ENCODE measurements around the gene SLC38A10. TPM values are rescaled to one million over a fixed set of nuclear protein-coding genes. Genes with fewer than 3 reads are reported as not detected.

SLC38A10 gene
- total RNA-seq, 1 donor from 2014 or later, result 97.1 TPM

GRCh38 chr17:81278831-81279230, 16.3 kb downstream of the SLC38A10 start:
- DNase-seq (no peak), ATAC-seq (ENCODE audit: low read depth) (no peak)
- H3K27me3 Mint-ChIP-seq, result no peaks in the 10 kb centered on the region
- H3K9me3 Mint-ChIP-seq, result no peaks in the 10 kb centered on the region
- H3K36me3 Mint-ChIP-seq (ENCODE audit: low read depth), result peaks cover 63% of the 10 kb centered on the region
- no peaks in the 10 kb centered on the region for H3K4me1 Mint-ChIP-seq
- CTCF ChIA-PET, result no interaction called here
- no peak overlapping the region for H3K4me3 Mint-ChIP-seq
- POLR2A ChIA-PET, result interaction anchor here (0.5 kb wide), 1 partner anchor 189 kb away, joined by 3 read pairs; no protein-coding TSS in a partner anchor
- intact Hi-C loops (cut with micrococcal nuclease), result no loop called here
- TF ChIP-seq CTCF (IDR thresholded peaks at IDR 0.05), result no peak
- no peak overlapping the region for H3K27ac Mint-ChIP-seq

GRCh38 chr17:81277946-81278693, 17.0 kb downstream of the SLC38A10 start:
- Mint-ChIP-seq H3K4me1 (no peaks in the 10 kb centered on the region), H3K9me3 (no peaks in the 10 kb centered on the region), H3K27me3 (no peaks in the 10 kb centered on the region), H3K27ac (no peak overlapping the region), H3K36me3 (ENCODE audit: low read depth) (peaks cover 69% of the 10 kb centered on the region), H3K4me3 (no peak overlapping the region)
- ChIA-PET CTCF (no interaction called here), POLR2A (interaction anchor here (0.5 kb wide), 1 partner anchor 189 kb away, joined by 3 read pairs; no protein-coding TSS in a partner anchor)
- intact Hi-C loops (cut with micrococcal nuclease), result no loop called here
- no peak for TF ChIP-seq CTCF (IDR thresholded peaks at IDR 0.05)
- no peak for DNase-seq
- ATAC-seq (ENCODE audit: low read depth), result no peak

GRCh38 chr17:81277421-81277820, 17.7 kb downstream of the SLC38A10 start:
- Mint-ChIP-seq H3K36me3 (ENCODE audit: low read depth) (peaks cover 75% of the 10 kb centered on the region), H3K9me3 (no peaks in the 10 kb centered on the region), H3K4me3 (no peak overlapping the region), H3K4me1 (no peaks in the 10 kb centered on the region), H3K27me3 (no peaks in the 10 kb centered on the region), H3K27ac (no peak overlapping the region)
- TF ChIP-seq CTCF (IDR thresholded peaks at IDR 0.05), result no peak
- no peak for ATAC-seq (ENCODE audit: low read depth)
- DNase-seq, result no peak
- ChIA-PET CTCF (no interaction called here), POLR2A (no interaction called here)
- intact Hi-C loops (cut with micrococcal nuclease), result no loop called here

- ATAC-seq (ENCODE audit: low read depth), result no peak
- no peak for TF ChIP-seq CTCF (IDR thresholded peaks at IDR 0.05)
- ChIA-PET POLR2A (no interaction called here), CTCF (no interaction called here)
- Mint-ChIP-seq H3K27ac (no peak overlapping the region), H3K4me1 (no peaks in the 10 kb centered on the region), H3K4me3 (no peak overlapping the region), H3K9me3 (no peaks in the 10 kb centered on the region), H3K36me3 (ENCODE audit: low read depth) (peaks cover 79% of the 10 kb centered on the region), H3K27me3 (no peaks in the 10 kb centered on the region)
- no peak for DNase-seq
- intact Hi-C loops (cut with micrococcal nuclease), result no loop called here
Measured at GRCh38 chr17:81276781-81277180, 18.3 kb downstream of the SLC38A10 start.

- no peaks in the 10 kb centered on the region for H3K4me1 Mint-ChIP-seq
- DNase-seq, result no peak
- TF ChIP-seq CTCF (IDR thresholded peaks at IDR 0.05), result no peak
- H3K4me3 Mint-ChIP-seq, result no peak overlapping the region
- H3K27ac Mint-ChIP-seq, result no peak overlapping the region
- peaks cover 86% of the 10 kb centered on the region for H3K36me3 Mint-ChIP-seq (ENCODE audit: low read depth)
- no peaks in the 10 kb centered on the region for H3K9me3 Mint-ChIP-seq
- ChIA-PET CTCF (no interaction called here), POLR2A (no interaction called here)
- no peaks in the 10 kb centered on the region for H3K27me3 Mint-ChIP-seq
- ATAC-seq (ENCODE audit: low read depth), result no peak
- intact Hi-C loops (cut with micrococcal nuclease), result no loop called here
Measured at GRCh38 chr17:81274471-81274855, 20.6 kb downstream of the SLC38A10 start.

Data from activated B cell treated with CpG ODN at 0.5 μM for 24 hours (primary cell).